ENCODE data around the gene APLF.
"Not testable (repeated sequence)": the region's sequence is repeated elsewhere in the genome, so short reads cannot be mapped to it uniquely, and the experiment has no call there.

Gene APLF

DNA sequence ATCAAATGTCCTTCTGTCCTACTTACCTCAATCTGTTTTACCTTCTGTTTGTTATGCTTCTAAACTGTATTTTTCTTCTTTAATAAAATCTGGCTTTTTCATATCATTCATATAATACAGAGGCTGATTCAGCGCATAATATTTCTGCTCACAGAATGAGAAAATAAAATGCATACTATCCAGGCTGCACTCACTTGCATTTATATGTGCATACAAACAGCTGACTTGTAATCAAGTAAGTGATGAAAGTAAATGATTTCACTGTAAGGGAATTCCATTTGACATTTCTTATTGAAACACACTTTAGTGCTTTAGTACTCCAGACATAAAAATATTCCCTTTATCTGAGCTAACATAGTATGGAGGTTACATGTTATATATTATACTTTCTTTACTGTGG, 100.7 kb downstream of the APLF start:
- H3K4me3 ChIP-seq (ENCODE audit: low read depth, low read length) = no peak overlapping the region
- TF ChIP-seq, protein P1, sequence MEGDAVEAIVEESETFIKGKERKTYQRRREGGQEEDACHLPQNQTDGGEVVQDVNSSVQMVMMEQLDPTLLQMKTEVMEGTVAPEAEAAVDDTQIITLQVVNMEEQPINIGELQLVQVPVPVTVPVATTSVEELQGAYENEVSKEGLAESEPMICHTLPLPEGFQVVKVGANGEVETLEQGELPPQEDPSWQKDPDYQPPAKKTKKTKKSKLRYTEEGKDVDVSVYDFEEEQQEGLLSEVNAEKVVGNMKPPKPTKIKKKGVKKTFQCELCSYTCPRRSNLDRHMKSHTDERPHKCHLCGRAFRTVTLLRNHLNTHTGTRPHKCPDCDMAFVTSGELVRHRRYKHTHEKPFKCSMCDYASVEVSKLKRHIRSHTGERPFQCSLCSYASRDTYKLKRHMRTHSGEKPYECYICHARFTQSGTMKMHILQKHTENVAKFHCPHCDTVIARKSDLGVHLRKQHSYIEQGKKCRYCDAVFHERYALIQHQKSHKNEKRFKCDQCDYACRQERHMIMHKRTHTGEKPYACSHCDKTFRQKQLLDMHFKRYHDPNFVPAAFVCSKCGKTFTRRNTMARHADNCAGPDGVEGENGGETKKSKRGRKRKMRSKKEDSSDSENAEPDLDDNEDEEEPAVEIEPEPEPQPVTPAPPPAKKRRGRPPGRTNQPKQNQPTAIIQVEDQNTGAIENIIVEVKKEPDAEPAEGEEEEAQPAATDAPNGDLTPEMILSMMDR (IDR thresholded peaks at IDR 0.05; ENCODE audit: insufficient read depth, low read depth, low read length, missing control alignments) = no peak
- DNase-seq (ENCODE audit: low read depth) = no peak

DNA sequence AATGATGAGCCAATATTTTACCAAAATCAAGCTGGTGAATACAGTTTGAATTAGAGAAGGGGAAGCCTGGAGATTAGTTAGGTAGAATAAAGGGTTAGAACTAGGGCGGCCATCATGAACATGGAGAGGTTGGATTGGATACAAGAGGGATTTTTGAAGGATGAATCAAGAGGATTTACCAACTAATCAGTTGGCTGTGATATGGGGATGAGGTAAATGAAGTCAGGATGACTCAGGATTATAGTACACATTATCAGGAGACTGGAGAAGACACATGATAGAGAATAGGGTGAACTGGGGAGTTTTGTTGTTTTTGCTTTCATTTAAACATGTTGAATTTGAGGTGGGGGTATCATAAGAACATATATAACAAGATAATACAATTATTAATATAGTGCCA, 102.2 kb downstream of the APLF start:
- DNase-seq (ENCODE audit: low read depth) = no peak
- no peak overlapping the region for H3K4me3 ChIP-seq (ENCODE audit: low read depth, low read length)

DNA sequence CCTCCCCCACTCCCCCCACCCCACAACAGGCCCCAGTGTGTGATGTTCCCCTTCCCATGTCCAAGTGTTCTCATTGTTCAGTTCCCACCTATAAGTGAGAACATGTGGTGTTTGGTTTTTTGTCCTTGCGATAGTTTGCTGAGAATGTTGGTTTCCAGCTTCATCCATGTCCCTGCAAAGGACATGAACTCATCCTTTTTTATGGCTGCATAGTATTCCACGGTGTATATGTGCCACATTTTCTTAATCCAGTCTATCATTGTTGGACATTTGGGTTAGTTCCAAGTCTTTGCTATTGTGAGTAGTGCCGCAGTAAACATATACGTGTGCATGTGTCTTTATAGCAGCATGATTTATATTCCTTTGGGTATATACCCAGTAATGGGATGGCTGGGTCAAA, 103.0 kb downstream of the APLF start:
- not testable (repeated sequence) for DNase-seq (ENCODE audit: low read depth); H3K4me3 ChIP-seq (ENCODE audit: low read depth, low read length)

More for the DNA sequence above, 102.2 kb downstream of the APLF start:
- TF ChIP-seq, protein P1 (IDR thresholded peaks at IDR 0.05; ENCODE audit: insufficient read depth, low read depth, low read length, missing control alignments) = no peak

DNA sequence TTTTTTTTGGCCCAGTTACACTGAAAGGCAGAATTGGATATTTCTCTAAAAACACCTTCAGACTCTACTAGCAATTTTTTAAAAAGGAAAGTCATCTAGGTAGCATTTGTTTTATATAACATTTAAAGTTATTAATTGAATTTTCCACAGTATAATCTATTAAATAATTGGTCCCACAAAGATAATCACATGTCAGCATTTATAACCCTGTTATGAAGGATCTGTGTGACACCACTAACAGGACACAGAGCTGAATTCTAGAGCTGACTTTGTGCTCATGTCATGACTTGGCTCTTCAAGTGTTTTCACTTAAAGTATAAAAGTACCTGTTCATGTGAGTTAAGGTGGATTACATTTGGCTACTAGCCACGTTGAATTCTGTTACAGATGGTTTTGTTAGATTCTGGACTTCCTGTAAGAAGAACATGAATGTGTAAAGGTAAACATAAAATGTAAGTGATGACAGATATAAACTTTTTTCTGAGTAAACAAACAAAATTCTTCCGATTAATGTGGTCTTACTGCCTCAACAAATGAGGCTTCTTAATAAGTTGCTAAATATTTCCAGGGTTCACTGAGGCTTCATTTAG, 106.9 kb downstream of the APLF start:
- DNase-seq (ENCODE audit: low read depth) = no peak
- H3K4me3 ChIP-seq (ENCODE audit: low read depth, low read length) = no peak overlapping the region
- TF ChIP-seq, protein P1 (IDR thresholded peaks at IDR 0.05; ENCODE audit: insufficient read depth, low read depth, low read length, missing control alignments) = no peak

DNA sequence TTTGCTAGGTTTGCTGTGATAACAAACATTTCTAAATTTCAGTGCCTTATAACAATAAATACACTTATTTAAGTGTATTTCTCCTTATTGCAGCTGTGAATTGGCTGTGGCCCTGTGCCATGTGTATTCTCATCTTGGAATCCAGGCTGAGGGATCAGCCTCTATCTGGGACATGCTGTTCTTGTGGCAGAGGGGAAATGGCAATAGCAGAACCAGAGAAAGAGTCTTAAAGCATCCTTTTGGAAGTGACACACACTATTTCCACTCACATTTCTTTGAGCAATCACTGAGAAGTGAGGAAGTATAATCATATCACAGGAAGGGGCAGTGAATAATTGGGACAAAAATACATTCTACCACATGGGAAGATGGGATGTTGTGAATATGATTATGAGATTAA, 109.8 kb downstream of the APLF start:
- TF ChIP-seq, protein P1 (IDR thresholded peaks at IDR 0.05; ENCODE audit: insufficient read depth, low read depth, low read length, missing control alignments) = no peak
- no peak overlapping the region for H3K4me3 ChIP-seq (ENCODE audit: low read depth, low read length)
- DNase-seq (ENCODE audit: low read depth) = no peak

DNA sequence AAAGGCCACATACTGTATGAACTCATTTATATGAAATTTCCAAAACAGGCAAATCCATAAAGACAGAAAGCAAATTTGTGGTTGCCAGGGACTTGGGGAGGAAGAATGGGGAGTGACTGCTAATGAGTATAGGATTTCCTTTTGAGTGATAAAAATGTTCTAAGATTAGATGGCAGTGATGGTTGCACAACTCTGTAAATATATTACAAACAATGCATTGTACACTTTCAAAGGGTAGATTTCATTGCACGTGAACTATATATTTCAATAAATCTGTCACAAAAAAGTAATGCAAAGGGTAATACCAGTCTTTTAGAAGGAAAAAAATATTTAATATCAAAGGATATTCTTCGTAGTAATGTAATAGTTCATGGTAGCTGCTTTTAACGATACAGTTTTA, 112.3 kb downstream of the APLF start:
- TF ChIP-seq, protein P1 (IDR thresholded peaks at IDR 0.05; ENCODE audit: insufficient read depth, low read depth, low read length, missing control alignments) = no peak
- H3K4me3 ChIP-seq (ENCODE audit: low read depth, low read length) = no peak overlapping the region
- no peak for DNase-seq (ENCODE audit: low read depth)

DNA sequence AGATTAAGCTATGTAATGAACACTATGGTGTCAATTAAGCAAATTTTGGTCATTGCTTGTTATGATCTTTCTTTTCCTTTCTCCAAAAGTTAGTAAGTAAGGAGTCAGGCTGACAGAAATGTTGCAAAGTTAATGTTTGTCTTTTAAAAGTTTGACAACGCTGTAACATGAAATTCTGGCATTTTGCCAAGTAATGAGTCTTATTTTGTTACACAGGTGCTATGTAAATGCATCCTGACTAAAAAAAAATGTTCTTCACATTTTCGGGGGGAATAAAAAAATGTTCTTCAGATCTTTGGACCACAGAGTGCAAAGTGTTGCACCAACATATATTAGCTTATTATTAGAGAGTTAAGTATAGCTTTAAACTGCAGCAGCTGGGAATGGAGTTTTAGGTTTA, 121.2 kb downstream of the APLF start:
- TF ChIP-seq, protein P1 (IDR thresholded peaks at IDR 0.05; ENCODE audit: insufficient read depth, low read depth, low read length, missing control alignments) = no peak
- no peak overlapping the region for H3K4me3 ChIP-seq (ENCODE audit: low read depth, low read length)
- no peak for DNase-seq (ENCODE audit: low read depth)

Data from GM12865 (cell line).